GM19463 (cell line): ENCODE results near the gene CCDC183.
"Not testable (repeated sequence)": the region's sequence is repeated elsewhere in the genome, so short reads cannot be mapped to it uniquely, and the experiment has no call there.

Experiments
- ATAC-seq: cut with Tn5 transposase; IDR thresholded peaks from one replicate; pipeline ENCODE4 v1.9.1; 2021; ENCODE audit warnings: mild to moderate bottlenecking, moderate library complexity; ENCODE audit not compliant: unreplicated experiment

Gene CCDC183

DNA sequence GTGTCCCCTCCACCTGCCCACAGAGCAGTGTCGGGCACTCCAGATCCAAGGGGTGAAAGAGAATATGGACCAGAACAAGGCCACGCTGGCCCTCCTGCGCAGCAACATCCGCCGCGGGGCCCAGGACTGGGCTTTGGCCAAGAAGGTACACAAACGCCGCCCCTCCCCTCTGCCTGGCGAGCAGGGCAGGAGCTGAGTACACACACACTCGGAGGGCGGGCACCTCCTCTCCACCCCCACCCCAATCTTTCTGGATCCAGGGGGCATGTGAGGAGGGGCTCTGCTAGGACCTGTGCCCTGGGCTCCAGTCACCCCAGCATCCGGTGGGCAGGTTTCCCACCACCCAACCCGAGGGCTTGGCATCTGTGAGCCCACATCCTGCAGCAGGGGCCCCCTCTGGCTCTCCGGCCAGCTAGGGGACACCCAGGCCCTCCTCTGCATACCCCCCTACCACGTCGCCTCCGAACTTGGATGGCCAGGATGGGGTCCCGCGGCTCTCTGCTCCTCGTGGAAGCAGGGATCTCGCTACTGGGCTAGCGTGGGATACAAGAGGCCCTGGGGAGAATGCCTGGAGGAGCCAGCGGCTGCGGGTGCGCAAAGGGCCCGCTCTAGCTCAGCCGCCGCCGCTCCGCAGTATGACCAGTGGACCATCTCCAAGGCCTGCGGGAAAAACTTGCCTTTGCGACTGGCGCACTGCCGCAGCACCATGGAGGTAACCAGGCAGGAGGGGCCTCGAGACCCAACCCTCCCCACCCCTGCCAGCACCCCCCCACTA lies 3.1 kb downstream of the CCDC183 start:
- no peak for ATAC-seq

DNA sequence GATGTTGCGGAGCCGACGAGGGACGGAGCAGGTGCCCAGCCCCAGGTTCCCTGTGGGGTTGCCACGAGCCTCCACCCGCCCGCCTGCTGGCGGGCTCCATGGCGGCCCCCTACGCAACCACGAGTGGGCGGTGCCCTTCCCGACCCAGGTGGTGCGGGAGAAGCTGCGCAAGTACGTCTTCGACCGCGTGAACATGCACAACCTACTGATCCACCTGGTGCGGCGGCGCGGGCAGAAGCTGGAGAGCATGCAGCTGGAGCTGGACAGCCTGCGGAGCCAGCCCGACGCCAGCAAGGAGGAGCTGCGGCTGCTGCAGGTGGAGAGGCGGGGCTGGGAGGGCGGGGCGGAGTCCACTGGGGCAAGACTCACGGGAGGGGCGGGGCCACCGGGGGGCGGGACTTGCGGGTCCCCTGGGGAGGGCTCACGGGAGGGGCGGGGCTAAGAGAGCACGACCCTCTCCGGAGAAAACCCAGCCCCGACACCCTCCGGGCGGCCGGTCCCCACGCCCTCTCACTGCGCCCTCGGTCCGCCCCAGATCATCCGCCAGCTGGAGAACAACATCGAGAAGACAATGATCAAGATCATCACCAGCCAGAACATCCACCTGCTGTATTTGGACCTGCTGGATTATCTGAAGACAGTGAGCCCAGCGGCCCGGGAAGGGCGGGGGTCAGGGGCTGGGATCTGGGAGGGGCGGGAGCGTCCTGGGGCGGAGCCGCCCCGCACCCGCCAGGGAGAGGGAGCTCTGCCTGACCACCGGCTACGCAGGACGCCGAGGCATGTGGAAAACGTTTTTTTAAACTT lies 3.9 kb downstream of the CCDC183 start:
- ATAC-seq, result no peak

DNA sequence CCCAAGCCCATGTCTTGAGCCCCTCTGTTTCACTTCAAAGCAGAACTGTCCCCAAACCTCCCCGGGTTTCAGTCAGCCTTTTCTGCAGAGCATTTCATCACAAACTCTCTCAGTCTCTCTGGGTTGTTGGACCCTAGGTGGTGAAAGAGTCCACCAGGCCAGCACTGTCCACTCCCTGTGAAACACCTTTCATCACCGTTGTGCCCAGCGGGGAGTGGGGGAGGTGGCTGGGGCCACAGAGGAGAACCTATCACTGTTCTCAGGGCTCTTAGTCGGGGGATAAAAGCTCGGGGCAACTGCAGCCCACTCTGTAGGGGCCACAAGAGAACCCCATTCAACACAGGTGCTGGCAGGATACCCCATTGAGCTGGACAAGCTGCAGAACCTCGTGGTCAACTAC lies 6.2 kb downstream of the CCDC183 start:
- ATAC-seq, result no peak

DNA sequence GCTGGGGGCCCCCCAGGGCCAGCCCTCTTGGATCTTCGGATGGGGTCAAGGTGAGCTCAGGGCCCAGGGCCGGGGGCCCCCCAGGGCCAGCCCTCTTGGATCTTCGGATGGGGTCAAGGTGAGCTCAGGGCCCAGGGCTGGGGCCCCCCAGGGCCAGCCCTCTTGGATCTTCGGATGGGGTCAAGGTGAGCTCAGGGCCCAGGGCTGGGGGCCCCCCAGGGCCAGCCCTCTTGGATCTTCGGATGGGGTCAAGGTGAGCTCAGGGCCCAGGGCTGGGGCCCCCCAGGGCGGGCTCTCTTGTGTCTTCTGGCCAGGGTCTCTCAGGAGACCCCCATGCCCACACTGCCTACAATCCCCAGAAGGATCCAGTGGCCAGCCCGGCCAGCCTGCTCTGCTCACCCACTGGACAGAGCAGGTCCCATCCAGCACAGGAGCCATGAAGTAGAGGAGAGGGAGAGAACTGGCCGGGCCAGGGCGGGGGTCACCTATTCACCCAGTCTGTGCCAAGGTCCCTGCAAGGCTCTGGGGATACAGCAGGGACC lies 6.9 kb downstream of the CCDC183 start:
- ATAC-seq, result not testable (repeated sequence)

DNA sequence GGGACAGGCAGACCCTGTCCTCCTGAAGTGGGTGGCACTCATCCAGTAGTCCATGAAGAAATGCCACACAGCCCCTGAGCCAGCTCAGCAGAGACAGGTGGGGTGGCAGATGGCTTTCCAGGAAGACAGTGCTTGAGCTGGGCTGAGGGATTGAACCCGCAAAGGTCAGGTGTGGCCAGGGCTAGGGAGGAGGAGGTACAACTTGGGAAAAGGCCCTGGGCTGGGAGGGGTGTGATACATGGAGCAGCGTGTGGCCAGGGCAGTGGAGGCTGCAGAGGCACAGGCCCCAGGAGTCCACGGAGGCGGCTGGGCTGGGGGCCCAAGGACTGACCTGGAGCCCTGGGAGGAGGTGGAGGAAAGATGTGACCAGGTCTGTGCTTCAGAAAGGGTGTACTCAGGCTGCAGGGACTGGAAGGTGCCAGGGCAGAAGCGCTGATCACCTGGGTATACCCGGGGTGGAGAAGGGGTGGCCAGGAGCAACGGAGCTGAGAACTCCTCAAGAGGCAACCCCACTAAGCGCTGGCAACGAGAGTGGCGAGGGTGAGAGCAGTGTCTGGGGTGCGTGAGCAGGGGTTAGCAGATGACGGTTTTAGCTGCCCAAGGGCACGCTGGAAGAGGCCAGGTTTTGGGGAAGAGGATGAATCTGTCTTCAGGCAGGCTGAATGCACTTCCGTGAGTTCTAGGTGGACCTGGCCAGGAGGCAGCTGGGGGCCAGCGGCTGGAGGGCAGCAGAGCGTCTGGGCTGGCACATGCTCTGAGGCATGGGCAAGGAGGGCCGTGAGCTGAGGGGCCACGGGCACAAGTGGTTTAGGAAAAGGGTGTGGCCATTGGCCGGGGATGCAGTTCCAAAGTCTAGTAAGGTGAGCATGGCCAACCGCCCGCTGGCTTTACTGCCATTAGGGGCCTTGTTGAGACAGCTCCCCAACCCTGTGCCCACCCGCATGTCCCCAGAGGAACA lies 7.7 kb downstream of the CCDC183 start:
- no peak for ATAC-seq

DNA sequence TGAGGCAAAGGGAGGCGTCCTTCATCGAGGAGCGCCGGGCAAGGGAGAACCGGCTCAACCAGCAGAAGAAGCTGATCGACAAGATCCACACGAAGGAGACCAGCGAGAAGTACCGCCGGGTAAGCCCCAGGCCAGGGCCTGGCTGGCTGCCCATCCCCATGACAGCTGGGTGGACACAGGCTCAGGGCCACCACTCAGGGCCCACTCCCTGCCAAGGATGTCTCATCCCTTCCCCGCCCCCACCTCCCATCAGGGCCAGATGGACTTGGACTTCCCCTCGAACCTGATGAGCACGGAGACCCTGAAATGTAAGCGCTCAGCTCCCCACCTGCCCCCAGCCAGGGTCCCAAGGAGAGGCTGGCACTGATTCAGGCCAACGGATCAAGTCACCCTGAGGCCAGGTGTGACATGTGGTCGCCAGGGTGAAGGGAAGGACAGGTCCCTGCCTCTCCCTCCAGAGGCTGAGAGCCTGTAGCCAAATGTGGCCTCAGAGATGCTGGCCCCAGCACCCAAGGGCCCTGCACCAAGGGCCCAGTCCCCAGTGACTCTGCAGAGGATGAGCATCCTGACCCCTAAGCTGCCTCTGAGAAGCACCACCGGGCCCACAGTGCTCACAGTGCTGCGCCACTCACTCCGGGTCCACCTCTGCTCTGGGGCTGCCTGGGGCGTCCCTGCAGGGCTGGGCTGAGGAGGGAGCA lies 8.5 kb downstream of the CCDC183 start:
- ATAC-seq, result no peak

DNA sequence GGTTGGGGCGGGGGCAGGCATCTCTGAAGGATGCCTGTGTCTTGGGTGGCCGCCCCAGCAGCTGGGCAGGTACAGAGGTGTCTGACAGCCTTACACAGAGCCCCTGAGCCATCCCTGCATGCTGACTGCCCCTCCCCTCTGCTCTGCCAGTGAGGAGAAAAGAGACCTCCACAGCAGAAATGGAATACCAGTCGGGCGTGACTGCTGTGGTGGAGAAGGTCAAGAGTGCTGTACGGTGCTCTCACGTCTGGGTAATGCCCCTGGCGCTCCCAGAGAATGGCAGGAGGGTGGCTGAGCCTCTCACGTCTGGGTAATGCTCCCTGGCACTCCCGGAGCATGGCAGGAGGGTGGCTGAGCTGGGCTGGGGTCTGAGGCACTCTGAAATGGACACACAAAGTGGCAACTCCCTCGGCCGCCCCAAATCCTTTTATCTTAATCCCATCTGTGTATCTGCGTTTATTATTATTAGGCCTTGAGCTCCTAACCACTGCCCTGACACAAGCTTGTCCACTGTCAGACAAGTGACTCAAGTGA lies 9.1 kb downstream of the CCDC183 start:
- no peak for ATAC-seq

DNA sequence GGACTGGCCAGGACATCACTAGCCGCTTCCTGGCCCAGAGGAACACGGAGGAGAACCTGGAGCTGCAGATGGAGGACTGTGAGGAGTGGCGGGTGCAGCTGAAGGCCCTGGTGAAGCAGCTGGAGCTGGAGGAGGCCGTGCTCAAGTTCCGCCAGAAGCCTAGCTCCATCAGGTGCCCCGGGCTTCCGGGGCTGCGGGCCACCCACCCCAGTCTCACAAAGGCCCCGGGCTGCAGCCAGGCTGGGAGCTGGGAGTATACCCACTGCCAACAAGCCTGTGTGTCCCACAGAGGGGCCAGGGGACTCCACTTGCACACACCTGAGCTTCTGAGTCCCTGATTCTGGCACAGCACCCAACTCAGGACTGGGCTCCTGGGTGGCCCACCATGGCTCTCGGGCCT lies 9.9 kb downstream of the CCDC183 start:
- ATAC-seq, result no peak

DNA sequence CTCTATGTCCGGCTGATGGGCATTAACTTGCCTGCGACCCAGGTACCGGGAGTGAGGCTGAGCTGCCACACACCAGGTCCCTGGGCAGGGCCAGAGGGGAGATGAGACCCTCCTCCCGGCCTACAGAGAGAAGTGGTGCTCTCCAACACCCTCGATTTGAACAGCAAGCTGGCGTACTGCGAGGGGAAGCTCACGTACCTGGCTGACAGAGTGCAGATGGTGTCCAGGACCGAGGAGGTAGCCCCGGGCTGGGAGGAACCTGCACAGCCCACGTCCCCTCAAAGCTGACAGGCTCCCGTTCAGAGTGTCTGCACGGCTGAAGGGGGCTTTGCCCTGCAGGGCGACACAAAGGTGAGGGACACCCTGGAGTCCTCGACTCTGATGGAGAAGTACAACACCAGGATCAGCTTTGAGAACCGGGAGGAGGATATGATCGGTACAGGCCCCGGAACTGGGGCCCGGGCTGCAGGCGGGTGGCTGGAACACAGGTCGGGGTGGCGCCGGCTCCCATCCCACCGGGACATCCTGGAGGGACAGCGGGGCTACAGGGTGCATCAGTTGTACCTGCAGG lies 10.6 kb downstream of the CCDC183 start:
- no peak for ATAC-seq

DNA sequence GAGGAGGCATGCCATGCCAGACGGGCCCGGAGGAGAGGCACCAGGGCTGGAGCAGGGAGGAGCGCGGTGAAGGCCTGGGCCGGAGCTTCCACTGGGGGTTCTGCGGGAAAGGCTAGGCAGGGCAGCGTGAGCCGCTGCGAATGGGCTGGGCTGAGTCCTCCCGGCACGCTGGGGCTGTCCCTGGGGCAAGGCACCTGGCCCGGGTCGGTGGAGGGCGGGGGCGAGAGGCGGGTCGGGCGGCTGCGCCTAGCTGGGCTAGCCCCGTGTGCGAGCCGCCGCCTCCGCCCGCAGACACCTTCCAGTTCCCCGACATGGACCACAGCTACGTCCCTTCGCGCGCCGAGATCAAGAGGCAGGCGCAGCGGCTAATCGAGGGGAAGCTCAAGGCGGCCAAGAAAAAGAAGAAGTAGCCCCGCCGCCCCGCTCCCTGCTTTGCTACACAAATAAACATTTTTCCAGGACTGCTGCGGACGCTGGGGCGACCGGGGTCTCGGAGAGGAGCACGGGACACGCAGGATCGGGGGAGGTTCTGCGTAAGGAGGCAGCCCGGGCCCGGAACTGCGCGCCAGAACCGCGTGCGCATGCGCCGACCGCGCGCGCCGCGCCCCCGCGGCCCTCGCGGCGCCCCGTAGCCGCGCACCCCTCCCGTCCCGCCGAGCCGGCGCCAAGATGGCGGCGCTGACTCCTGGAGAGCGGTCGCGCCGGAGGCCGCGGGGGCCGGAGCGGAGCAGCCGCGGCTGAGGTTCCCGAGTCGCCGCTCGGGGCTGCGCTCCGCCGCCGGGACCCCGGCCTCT lies 11.3 kb downstream of the CCDC183 start, which contains the start of gene RABL6:
TSS of gene RABL6 (plus strand) at position 668 of the 794 bp plus-strand sequence. CDS start 249 bp downstream, outside the sequence.
- peak; percentile 68 for ATAC-seq

DNA sequence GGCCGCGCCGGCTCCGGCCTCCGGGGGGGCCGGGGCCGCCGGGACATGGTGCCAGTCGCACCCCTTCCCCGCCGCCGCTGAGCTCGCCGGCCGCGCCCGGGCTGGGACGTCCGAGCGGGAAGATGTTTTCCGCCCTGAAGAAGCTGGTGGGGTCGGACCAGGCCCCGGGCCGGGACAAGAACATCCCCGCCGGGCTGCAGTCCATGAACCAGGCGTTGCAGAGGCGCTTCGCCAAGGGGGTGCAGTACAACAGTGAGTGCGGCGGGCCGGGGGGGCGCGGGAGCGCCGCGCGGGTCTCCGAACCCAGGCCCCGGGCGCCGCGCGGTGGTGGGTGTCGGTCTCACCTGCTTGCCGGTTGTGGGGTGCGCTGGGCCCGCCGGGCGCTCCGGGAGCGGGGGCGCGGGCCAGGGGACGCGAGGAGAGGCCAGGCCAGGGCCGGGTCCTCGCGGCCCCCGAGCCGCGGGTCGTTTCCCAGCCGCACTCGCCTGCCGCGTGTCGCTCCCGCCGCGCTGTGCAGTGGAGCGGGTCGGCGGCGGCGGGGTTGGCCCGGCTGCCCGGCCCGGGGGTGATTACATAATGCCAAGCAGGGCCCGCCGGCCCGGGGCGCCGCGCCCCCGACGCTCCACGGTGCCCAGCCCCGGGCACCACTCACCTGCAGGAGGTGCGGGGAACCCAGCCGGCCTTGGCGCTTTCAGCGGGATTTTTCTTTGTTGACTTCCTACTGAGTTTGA lies 12.1 kb downstream of the CCDC183 start:
- peak; percentile 31 for ATAC-seq

DNA sequence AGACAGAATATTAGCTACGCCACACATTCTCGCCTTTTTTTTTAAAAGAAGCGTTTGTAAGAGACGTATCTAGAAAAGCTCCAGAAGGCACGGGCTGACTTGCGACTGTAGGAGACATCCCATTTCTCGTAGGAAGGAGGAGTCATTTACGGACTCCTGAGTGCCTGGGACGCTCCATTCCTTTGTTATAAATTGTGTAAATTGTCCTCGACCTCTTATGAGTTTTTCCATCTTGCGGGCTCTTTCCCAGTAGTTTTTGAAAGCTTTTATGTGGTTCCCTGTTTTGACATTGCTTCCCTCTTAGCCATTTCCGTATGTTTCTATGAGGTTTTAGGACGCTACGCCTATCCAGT lies 12.6 kb downstream of the CCDC183 start:
- no peak for ATAC-seq

DNA sequence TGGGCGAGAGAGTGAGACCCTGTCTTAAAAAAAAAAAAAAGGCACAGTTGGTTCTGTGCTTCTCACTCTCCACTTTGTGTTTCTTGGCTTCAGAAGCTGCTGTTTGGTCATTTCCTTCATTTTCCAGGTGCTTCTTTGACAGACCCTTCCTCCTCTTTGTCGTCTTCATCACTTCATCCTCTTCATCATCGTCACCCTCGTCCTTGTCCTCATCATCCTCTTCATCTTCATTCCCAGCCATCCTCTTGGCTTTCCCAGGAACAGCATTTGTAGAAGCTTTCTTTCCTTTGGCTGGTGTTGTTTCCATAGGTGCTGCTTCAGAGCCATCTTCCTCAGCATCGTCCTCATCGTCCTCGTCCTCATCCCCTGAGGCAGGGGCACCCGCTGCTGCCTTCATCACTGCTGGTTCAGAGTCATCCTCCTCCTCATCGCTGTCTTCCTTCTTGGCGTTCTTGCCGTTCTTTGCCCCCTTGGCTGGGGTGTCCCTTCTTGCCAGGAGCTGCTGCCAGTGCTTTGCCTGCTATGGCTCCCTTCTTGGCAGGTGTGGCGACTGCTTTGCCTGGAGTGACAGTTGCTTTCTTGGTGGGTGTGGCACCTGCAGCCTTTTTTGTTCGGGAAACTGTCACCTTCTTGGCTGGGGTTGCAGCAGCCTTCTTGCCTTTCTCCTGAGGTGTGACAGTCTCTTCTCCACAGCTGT lies 18.7 kb downstream of the CCDC183 start:
- no peak for ATAC-seq

DNA sequence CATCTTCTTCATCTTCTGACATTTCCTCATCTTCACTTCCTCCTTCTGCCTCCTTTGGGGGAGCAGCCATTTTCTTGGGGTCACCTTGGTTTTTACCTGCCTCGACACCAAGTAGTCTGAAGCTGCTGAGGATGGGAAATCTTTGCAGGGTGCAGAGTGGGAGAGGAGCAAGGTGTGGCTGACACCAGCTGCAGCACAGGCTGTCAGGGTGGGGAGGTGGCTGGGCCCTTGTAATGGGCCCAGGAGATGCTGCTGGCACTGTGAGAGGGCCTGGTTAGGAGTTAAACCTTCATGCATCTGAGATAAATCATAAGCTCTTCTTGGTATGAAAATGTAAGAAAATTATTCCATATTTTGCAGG lies 19.3 kb downstream of the CCDC183 start:
- ATAC-seq, result no peak

DNA sequence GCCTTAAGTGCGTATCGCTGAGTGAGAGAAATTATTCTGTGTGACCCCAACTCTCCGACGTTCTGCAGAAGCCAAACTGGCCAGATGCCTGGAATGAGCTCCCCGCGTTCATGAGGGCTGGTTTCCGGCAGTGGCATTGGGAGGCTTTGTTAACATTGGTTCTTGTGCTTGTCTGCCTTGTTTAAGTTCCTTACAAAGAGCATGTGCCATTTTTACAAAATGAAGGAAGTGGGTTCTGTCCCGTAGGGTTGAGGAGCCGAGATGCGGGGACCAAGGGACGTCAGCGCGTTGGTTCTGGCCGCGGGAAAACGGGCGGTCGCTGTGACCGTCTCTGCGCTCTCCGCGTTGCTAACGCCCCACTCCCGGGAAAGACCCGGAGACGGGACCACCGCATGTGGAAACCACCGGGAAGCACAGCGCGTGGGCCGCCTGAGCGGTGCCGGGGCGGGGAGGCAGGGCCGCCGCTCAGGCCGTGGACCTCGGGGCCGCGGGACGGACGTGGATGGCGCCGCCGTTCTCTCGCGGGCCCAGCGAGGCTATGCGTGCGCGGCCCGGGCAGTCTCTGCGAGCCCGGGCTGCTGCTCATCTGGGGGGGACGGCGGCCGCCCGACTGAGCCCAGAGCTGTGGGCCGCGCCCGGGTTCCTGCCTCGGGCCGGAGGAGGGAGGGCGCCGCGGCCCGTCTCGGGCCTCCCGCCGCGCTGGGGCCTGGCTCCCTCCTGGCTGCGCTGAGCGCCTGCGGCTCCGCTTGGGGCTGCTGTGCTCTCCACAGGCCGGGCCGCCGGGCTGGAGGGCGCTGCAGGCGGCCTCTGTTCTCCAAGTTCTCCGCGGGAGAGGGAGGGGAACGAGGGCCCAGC lies 25.1 kb downstream of the CCDC183 start:
- no peak for ATAC-seq

DNA sequence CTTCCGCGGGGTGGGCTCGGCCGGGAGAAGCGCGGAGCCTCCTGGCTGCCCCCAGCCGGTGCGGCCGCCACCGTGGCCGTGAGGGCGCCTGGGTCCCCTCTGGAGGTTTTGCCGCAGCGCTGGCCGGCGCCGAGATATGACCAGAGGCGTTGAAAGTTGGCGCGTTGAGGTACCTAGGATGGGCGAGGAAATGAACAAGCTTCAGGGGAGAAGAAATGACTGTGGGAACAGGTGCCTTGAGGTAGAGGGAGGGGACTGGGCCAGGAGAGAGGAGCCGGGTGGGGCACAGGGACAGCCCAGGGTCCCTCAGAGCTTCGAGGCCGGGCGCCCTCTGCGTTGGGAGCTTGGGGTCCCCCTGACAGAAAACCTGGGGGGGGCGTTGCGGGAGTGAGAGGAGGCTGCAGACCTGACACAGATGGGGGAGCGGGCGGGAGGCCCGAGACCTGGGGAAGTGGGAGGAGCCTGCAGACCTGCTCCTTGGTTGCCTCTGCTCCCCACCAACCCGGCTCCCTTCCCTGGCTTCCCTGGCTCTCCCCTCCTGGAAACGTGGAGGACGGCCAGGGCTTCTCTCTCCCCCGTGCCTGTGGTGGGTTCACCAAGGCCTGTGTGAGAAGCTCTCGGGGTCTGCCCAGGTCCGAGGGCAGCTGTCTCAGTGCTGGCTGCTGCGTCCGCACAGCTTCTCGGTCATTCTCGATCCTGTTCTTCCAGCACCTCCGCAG lies 25.8 kb downstream of the CCDC183 start:
- no peak for ATAC-seq
